ENCODE data around the gene KDM6A. TPM values are rescaled to one million over a fixed set of nuclear protein-coding genes. Genes with fewer than 3 reads are reported as not detected.

KDM6A gene
- total and polyA plus RNA-seq, 2 of the 13 experiments (the other 11 are each of a cell fraction or from before 2014, with no cell fraction given) = 16.7 to 18.2 TPM

DNA sequence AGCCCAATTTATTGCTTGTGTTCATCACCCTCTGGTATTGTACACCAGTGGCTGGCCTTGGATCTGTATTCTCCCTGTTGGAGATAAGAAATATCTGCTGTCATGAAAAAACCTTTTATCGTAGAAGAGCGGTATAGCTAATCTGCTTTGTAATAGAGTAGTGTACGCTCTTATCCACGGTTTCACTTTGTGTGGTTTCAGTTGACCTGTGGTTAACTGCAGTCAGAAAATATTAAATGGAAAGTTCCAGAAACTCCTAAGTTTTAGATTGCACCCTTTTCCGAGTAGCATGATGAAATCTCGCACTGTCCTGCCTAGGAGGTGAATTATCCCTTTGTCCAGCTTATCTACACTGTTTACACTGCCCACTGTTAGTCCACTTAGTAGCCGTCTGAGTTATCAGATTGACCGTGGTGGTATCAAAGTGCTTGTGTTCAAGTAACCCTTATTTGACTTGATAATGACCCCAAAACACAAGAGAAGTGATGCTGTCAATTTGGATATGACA is 42.4 kb downstream of the KDM6A start (continued):
- TF ChIP-seq, protein P1, sequence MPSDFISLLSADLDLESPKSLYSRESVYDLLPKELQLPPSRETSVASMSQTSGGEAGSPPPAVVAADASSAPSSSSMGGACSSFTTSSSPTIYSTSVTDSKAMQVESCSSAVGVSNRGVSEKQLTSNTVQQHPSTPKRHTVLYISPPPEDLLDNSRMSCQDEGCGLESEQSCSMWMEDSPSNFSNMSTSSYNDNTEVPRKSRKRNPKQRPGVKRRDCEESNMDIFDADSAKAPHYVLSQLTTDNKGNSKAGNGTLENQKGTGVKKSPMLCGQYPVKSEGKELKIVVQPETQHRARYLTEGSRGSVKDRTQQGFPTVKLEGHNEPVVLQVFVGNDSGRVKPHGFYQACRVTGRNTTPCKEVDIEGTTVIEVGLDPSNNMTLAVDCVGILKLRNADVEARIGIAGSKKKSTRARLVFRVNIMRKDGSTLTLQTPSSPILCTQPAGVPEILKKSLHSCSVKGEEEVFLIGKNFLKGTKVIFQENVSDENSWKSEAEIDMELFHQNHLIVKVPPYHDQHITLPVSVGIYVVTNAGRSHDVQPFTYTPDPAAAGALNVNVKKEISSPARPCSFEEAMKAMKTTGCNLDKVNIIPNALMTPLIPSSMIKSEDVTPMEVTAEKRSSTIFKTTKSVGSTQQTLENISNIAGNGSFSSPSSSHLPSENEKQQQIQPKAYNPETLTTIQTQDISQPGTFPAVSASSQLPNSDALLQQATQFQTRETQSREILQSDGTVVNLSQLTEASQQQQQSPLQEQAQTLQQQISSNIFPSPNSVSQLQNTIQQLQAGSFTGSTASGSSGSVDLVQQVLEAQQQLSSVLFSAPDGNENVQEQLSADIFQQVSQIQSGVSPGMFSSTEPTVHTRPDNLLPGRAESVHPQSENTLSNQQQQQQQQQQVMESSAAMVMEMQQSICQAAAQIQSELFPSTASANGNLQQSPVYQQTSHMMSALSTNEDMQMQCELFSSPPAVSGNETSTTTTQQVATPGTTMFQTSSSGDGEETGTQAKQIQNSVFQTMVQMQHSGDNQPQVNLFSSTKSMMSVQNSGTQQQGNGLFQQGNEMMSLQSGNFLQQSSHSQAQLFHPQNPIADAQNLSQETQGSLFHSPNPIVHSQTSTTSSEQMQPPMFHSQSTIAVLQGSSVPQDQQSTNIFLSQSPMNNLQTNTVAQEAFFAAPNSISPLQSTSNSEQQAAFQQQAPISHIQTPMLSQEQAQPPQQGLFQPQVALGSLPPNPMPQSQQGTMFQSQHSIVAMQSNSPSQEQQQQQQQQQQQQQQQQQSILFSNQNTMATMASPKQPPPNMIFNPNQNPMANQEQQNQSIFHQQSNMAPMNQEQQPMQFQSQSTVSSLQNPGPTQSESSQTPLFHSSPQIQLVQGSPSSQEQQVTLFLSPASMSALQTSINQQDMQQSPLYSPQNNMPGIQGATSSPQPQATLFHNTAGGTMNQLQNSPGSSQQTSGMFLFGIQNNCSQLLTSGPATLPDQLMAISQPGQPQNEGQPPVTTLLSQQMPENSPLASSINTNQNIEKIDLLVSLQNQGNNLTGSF (CRISPR knock-in tag; IDR thresholded peaks at IDR 0.05) = no peak
- TF ChIP-seq, protein P2, sequence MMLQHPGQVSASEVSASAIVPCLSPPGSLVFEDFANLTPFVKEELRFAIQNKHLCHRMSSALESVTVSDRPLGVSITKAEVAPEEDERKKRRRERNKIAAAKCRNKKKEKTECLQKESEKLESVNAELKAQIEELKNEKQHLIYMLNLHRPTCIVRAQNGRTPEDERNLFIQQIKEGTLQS (CRISPR knock-in tag; IDR thresholded peaks at IDR 0.05) = peak; percentile 53; the same call in 1 of the 2 replicates
- TF ChIP-seq, protein P3, sequence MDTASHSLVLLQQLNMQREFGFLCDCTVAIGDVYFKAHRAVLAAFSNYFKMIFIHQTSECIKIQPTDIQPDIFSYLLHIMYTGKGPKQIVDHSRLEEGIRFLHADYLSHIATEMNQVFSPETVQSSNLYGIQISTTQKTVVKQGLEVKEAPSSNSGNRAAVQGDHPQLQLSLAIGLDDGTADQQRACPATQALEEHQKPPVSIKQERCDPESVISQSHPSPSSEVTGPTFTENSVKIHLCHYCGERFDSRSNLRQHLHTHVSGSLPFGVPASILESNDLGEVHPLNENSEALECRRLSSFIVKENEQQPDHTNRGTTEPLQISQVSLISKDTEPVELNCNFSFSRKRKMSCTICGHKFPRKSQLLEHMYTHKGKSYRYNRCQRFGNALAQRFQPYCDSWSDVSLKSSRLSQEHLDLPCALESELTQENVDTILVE (CRISPR knock-in tag; IDR thresholded peaks at IDR 0.05) = peak; percentile 67; the same call in 1 of the 2 replicates
- TF ChIP-seq HDAC2 (CRISPR knock-in tag; IDR thresholded peaks at IDR 0.05) = peak; percentile 65; the same call in 1 of the 2 replicates
- TF ChIP-seq, protein P4, sequence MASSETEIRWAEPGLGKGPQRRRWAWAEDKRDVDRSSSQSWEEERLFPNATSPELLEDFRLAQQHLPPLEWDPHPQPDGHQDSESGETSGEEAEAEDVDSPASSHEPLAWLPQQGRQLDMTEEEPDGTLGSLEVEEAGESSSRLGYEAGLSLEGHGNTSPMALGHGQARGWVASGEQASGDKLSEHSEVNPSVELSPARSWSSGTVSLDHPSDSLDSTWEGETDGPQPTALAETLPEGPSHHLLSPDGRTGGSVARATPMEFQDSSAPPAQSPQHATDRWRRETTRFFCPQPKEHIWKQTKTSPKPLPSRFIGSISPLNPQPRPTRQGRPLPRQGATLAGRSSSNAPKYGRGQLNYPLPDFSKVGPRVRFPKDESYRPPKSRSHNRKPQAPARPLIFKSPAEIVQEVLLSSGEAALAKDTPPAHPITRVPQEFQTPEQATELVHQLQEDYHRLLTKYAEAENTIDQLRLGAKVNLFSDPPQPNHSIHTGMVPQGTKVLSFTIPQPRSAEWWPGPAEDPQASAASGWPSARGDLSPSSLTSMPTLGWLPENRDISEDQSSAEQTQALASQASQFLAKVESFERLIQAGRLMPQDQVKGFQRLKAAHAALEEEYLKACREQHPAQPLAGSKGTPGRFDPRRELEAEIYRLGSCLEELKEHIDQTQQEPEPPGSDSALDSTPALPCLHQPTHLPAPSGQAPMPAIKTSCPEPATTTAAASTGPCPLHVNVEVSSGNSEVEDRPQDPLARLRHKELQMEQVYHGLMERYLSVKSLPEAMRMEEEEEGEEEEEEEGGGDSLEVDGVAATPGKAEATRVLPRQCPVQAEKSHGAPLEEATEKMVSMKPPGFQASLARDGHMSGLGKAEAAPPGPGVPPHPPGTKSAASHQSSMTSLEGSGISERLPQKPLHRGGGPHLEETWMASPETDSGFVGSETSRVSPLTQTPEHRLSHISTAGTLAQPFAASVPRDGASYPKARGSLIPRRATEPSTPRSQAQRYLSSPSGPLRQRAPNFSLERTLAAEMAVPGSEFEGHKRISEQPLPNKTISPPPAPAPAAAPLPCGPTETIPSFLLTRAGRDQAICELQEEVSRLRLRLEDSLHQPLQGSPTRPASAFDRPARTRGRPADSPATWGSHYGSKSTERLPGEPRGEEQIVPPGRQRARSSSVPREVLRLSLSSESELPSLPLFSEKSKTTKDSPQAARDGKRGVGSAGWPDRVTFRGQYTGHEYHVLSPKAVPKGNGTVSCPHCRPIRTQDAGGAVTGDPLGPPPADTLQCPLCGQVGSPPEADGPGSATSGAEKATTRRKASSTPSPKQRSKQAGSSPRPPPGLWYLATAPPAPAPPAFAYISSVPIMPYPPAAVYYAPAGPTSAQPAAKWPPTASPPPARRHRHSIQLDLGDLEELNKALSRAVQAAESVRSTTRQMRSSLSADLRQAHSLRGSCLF (CRISPR knock-in tag; IDR thresholded peaks at IDR 0.05; ENCODE audit: borderline replicate concordance) = no peak
- no peak for TF ChIP-seq MAF1 (CRISPR knock-in tag; IDR thresholded peaks at IDR 0.05; ENCODE audit: borderline replicate concordance)
- TF ChIP-seq REPIN1 (CRISPR knock-in tag; IDR thresholded peaks at IDR 0.05; ENCODE audit: borderline replicate concordance, low read depth) = peak; percentile 32; the same call in 1 of the 2 replicates
- 0 out of 2 replicates have a peak, but pooled peaks have one; percentile 40 for TF ChIP-seq POGZ (CRISPR knock-in tag; IDR thresholded peaks at IDR 0.05)
- 0 out of 2 replicates have a peak, but pooled peaks have one; percentile 17 for TF ChIP-seq NFYC (CRISPR knock-in tag; IDR thresholded peaks at IDR 0.05)
- no peak for TF ChIP-seq ELF1 (CRISPR knock-in tag; IDR thresholded peaks at IDR 0.05)
- TF ChIP-seq HNF4G (IDR thresholded peaks at IDR 0.05; ENCODE audit: borderline replicate concordance, low read depth, low read length) = peak; percentile 41; the same call in 1 of the 2 replicates
- TF ChIP-seq HNF4G (CRISPR knock-in tag; IDR thresholded peaks at IDR 0.05; ENCODE audit: borderline replicate concordance, low read depth) = no peak
- no peak for TF ChIP-seq ZFX (CRISPR knock-in tag; IDR thresholded peaks at IDR 0.05; ENCODE audit: low read depth)
- no peak for TF ChIP-seq ZNF383 (CRISPR knock-in tag; IDR thresholded peaks at IDR 0.05; ENCODE audit: borderline replicate concordance)
- peak; percentile 64; the same call in 1 of the 2 replicates for TF ChIP-seq CEBPB (IDR thresholded peaks at IDR 0.05; ENCODE audit: borderline replicate concordance, low read depth, low read length)
- TF ChIP-seq HNRNPH1 (optimal IDR thresholded peaks at IDR 0.05; ENCODE audit: low read depth, low read length) = no peak
- TF ChIP-seq SOX6 (IDR thresholded peaks at IDR 0.05) = no peak
- TF ChIP-seq SOX6 (CRISPR knock-in tag; IDR thresholded peaks at IDR 0.05) = peak; percentile 96
